SW480 (cell line): ENCODE results near the gene ALPG.
"Not testable (repeated sequence)": the region's sequence is repeated elsewhere in the genome, so short reads cannot be mapped to it uniquely, and the experiment has no call there.

Experiments
- DNase-seq: peaks from one replicate; pipeline ENCODE4 v3.0.0-alpha.2; 2016; ENCODE audit warnings: low spot score

ALPG gene

DNA sequence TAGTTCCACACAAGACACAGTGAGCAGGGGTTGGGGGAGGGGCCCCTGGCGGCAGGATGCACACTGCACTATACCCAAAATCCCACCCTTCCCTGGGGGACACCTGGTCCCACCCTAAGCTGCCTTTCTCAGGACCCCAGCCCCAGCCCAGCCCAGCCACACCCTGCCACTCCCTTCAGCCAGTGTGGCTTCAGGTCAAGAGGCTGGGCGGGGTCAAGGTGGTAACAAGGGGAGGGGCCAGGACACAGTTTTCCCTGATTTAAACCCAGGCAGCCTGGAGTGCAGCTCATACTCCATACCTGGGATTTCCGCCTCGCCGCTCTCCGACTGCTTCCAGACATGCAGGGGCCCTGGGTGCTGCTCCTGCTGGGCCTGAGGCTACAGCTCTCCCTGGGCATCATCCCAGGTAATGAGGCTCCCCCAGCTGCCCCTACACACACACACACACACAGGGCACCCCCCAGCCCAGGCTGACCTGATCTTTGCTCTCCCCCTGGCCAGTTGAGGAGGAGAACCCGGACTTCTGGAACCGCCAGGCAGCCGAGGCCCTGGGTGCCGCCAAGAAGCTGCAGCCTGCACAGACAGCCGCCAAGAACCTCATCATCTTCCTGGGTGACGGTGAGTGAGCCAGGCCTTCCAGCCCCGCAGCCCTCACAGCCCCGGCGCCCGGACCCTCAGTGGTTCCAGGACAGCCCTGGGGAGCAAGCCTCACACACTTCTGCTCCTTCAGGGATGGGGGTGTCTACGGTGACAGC, at the start of gene ALPG:
Gene ALPG (plus strand): TSS at position 289 of the 755 bp plus-strand sequence. CDS start 51 bp downstream, at position 340.
- no peak for DNase-seq

DNA sequence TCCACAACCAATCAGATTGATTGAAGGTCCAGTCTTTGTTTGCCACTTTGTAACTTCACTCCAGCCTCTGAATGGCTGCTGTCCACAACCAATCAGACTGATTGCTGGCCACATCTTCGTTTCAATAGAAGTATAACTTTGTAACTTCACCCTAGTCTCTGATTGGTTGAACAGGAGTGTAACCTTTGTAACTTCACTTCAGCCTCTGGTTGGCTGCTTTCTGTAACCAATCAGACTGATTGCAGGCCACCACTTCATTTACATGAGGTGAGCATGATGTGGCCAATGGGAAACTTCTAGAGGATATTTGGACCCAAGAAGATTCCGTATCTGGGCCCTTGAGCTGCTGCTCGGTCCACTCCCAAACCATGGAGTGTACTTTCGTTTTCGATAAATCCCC, 45.0 kb upstream of the ALPG start:
- DNase-seq: no peak

DNA sequence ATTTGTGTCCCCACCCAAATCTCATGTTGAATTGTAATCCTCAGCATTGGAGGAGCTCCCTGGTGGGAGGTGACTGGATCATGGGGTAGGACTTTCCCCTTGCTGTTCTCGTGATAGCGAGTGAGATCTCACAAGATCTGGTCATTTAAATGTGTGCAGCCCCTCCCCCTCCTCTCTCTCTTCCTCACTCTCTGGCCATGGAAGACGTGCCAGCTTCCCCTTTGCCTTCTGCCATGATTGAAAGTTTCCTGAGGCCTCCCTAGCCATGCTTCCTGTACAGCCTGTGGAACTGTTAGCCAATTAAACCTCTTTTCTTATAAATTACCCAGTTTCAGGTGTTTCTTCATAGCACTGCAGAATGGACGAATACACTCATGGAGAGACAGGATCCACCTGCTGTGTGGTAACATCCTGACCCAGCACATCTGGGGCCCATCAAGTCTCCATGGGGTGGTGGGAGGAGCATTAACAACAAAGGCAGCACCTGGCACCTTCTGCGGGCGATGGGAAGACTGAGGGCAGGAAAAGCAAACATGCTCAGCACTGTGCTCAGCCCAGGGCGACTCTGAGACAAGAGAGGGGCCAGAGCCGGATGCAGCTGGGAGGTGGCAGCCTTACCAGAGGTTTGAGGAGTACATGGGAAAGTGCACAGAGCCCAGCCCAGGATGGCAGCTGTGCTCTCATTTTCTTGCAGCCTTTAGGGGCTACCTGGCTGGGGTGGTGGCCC, 44.3 kb upstream of the ALPG start:
- no peak for DNase-seq

DNA sequence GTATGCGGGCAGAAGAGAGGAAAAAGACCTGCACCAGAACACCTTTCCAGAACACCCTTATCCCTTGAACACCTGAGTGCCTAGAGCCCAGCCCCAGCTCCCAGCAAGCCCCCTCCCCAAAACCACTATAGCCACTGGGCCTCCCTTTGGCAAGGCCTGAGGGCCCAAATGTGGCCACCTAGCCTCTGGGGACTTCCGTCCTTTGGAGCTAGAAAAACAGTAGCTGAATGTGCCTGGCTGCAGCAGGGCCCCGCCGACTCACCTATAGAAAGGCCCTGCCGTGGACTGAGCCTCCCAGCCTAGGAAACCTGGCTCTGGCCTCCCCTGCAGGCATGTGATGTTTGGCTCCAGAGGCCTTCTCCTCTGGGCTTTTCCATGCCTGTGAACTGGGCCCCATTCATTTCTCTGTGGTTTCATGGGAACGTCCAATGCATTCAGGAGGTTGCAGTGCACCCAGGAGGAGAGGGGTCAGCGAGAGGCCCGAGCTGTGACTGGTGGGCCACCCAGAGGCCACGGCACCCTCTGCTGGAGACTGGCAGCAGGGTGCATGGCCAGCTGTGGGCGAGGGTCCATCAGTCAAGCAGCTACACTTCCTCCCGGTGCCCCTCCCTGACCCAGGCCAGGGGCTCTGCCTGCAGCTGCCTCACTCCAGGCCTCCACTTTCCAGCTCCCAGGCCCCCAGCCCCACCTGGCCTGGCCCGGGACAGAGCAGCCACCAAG, 43.4 kb upstream of the ALPG start:
- DNase-seq: not testable (repeated sequence)

DNA sequence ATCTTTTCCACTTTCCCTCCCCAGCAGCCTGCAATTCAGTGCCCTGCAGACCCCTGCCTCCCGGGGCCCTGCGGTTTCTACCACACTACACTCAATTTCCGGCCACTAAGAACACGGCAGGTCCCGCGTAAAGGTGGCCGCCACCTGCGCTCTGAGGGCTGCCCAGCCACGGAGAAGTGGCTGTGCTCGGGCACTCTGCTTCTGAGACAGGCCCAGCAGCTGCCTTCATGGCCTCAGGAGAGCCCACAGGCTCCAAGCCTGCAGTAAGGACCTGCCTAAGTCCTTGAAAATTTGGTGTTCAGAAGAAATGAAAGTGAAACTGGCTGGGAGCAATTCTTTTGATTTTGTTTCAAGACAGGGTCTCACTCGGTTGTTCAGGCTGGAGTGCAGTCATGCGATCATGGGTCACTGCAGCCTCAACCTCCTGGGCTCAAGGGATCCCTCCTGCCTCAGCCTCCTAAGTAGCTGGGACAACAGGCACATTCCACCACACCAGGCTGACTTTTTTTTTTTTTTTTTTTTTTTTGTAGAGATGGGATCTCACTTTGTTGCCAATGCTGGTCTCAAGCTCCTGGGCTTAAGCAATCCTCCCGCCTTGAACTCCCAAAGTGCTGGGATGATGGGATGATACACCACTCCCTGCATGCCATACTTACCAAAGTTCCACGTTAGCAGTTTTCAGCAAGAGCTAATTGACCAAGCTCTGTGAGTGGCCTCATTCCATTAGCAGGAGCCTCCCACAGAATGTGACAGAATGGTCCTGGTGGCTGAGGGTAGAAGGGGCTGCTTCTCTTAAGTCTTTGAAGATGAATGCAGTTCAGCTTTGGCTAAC, 42.6 kb upstream of the ALPG start:
- DNase-seq: no peak

DNA sequence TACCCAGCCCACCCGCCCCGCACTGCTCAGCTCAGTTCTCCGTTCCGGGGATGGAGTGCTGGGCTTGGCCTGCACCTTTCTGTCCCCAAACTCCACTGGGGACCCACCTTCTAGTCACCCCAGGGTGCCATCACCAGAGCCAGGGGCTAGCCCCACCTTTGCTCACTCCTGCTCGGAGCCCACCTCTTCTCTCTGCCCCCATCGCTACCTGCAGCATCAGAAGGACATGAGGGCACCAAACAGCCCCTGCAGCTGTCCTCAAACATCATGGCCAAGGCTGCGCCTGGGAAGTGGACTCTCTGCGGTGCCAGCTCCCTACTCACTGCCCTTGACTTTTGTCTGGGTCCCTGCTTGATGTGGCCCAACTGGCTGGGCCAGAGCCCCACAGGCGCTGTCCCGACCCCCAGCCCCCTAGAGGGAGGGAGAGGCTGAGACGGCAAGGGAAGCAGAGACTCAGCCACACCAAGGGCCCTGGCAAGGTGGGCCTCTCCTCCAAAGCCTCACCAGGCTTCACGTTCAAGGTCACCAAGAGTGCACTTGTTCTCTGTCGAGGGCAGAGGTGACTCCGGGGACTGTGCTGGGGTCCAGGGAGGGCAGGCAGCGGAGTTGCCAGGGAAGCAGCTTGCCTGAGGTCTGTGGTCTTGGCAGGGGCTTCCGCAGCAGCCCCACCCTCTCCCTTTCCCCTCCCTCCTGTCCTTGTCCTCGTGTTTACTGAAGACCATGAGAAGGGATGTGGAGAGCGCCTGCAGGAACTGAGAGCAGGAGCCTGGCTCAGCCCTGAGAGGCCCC, 41.6 kb upstream of the ALPG start:
- DNase-seq: not testable (repeated sequence)

DNA sequence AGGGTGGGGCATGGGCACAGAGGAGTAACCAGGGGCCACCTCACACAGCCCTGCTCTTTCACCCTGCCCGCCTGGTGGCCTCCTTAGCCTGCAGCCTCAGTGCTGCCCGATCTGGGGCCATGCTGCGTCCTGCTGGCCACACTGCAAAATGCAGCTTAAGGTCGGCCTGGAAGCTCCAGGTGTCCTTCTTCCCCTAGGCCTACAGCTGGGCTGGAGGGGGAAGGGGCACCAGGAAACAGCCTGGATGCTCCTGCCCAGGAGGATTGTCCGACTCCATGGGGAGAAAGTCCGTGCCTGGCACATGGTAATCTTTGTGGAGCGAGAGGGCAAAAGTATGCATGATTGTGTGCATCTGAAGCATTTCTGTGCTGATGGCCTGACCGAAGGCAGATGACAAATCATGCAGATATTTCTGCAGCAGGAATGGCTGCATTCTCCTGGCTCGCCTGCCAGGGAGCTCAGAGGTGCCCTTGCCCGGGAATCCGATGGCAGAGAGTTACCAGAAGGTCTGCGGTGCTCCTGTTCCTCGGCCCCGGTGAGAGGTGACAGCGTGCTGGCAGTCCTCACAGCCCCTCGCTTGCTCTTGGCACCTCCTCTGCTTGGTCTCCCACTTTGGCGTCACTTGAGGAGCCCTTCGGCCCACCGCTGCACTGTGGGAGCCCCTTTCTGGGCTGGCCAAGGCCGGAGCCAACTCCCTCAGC, 40.9 kb upstream of the ALPG start:
- peak; percentile 37 for DNase-seq

DNA sequence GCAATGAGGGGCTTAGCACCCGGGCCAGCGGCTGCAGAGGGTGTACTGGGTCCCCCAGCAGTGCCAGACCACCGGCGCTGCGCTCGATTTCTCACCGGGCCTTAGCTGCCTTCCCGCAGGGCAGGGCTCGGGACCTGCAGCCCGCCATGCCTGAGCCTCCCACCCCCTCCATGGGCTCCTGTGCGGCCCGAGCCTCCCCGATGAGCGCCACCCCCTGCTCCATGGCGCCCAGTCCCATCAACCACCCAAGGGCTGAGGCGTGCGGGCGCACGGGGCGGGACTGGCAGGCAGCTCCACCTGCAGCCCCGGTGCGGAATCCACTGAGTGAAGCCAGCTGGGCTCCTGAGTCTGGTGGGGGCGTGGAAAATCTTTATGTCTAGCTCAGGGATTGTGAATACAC, 40.2 kb upstream of the ALPG start:
- not testable (repeated sequence) for DNase-seq

DNA sequence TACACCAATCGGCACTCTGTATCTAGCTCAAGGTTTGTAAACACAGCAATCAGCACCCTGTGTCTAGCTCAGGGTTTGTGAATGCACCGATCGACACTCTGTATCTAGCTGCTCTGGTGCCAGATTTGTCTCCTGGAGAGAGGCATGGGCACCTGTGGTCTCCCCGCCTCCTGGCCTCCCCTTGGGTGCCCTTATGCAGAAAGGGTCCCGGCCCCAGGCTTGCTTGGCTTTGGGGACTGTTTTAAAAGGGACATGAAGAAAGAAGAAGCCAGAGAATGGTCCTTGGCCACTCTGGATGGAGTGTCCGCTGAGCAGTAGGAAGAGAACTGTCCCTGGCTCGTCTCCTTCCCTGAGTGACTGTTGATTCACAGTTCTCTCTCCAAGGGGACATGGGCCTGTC, 39.6 kb upstream of the ALPG start:
- DNase-seq: no peak

DNA sequence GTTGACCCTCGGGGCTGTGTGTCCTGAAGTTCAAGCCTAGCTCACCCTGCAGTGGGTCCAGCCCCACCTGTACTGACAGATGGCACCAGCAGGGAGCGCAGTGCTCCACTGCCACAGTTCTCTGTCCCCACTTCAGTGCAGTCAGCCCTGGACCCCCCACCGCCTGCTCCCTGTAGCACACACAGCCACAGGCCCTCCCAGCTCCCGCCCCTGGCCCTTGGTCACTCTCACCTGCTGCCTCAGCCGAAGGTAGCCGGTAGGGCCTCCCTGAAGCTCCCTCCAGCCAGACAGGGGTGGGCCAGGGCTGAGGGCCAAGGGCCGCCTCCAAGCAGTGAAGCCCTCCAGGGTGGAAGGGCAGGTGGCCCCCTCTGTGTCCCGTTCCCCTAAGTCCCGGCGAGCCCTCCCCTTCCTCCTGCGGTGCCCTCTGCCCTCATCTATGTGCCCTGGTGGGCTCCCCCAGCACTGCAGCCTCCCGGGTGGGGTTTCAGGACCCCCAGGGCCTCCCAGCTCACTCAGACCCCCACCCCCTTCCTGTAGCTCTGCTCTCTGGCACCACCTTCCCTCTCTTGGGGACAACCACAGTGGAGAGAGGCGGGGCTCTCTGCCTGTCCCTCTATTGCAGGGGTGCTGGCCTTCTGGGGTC, 38.9 kb upstream of the ALPG start:
- DNase-seq: no peak

DNA sequence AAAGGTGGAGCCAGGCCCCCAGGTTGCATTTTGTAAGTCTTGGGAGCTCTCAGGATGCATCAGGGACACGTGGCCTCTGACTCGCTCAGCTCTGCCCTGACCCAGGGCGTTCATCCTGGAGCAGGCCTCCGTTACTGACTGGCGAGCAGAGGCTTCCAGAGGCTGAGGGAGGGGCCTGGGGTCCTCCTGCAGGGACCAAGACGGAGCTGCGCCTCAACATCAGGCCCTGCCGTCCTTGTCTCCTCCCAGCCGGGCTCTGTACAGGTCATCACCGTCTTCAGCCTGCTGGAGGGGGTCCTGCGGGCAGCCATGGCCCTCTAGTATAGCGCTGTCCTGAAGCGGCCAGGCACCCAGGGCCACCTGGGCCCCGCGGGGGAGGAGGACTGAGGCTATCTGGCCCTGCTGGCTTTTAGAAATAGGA, 38.3 kb upstream of the ALPG start:
- no peak for DNase-seq

DNA sequence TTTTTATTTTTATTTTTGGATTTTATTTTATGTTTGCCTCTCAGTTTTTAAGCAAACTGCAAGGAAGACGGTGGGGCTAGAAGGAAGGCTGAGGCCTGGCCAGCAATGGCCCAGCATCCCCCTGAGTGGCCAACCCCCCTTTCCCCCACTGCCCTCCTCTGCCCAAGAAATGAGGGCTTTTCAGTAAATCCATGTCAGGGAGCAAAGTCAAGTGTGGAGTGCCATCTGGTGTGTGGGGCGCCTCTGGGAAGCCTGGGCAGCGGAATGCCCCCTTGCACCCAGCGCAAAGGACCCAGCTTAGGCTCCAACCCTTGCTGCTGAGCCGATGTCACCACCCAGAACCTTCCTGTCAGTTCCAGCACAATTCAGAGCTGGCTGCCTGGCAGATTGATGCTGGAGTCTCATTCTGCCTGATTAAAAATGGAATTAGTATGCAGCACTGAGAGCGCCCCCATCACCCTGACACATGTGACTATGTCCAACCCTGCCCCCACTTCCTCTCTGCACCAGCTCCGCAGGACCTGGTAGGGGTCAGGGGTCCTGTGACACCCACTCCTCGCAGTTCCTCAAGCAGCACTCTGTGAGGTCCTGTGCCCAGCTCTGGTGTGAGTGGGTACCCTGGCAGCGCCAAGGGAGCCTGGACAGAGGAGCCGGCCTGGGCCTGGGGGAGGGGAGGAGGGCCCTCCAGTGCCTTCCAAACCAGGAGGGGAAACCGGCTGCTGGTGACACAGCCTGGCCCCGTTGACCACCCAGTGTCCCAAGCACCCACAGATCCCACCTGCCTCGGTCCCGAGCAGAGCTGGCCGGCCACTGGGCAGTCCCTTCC, 37.3 kb upstream of the ALPG start:
- no peak for DNase-seq

DNA sequence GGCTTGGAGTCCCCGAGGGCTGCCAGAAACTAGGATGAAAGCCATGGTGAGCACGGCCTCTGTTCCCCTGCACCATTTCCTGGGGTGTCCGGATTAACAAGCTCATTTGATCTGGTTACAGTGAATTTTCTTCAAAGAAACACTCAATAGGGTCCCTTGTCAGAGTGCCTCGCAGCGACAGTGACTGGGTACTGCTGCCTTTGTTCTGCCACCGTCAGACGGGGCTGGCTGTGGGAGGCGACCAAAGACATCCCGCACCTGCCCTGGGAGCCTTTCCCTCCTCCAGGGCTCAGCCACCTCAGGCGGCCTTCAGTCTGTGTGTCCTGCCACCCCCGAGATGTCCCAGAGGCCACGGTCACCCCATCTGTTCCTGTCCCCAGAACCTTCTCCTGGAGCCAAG, 36.6 kb upstream of the ALPG start:
- not testable (repeated sequence) for DNase-seq

DNA sequence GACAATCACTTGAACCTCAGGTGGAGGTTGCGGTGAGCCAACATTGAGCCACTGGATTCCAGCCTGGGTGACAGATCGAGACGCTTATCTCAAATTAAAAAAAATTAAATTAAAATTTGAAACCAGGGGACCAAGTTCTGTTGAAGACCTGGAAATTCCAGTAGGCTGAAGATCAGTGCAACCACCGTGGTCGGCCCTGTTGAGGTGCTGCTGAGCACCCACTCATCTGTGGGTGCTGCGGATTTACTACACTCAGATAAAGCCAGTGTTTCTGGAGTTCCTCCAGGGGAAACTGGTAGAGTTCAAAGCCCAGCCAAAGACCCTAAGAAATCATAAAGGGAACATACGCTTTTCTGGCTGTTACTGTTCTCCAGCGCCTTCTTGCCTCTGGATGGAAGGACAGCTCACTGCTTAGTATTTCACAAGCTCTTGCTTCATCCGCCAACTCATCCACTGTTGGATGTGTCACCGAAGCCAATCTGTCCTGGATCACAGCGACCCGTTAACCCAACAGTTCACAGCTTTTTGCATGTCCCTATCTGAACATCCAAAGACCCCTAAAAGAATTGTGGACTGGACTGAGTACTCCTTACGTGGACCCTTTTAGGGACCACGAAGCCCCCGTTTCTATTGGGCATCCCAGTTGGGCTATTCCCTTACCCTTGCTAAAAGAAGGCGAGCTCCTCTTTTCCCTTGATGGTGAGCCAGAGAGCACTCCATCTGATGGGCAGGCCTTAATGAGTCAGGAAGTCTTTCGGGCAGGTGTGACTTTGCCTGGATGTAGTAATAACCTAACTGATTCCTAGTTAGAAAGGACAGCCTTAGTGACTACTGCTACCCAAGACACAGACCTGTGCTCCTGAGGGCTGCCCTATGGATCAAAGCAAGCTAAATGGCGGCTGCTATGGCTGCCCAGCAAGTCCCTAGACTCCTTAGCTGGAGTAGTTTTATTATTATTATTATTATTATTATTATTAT, 34.1 kb upstream of the ALPG start:
- DNase-seq: no peak

DNA sequence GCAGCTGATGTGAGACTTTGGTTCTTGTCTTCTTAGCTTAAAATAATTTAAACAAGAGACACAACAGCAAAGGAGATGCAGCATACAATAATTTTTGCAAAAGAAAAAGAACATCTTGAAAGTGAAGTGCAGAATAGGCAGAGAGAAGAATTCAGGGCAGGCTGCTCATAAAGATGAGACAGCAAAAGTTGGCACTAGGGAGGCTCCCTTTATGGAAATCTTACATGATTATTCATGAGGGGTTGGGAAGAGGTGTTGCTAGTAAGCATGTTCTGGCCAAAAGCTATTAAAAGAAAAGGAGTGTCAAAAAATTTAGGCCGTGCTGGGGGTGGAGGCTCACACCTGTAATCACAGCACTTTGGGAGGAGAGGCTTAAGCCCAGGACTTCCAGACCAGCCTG, 32.3 kb upstream of the ALPG start:
- no peak for DNase-seq

DNA sequence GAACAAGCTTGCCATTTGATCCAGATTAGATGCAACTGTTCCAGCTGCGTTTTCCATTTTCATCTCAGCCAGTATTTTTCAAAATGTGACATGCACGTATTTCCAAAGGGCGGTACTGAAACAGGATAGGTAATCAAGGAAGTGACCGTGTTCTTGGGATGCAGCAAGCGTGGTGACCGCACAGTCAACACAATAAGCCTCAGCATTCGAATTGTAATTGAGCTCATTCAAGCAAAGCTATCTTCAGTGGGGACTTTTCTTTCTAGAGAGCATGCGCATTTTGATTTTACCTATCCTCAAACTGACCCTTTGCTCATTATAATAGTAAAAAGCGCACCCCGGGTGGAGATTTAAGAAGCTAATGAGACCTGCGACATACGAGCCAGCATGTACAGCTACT, 31.5 kb upstream of the ALPG start:
- no peak for DNase-seq

DNA sequence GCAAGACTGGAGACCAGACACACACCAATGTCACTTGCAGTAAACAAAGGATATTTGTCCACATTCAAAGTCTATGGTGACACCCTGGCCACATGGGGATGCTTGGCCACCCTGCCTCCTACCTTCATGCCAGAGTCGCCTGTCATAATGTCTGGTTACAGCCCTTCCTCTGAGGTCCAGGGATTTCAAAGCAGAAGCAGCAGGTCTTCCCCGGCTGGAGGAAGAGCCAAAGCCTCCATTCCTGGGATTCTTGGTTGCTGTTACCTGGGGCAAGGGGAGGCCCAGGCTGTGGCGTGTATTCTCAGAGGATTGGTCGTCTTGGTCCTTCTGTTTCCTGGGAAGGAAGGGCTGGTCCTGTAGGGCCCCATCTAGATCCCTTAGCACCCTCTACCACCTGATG, 30.4 kb upstream of the ALPG start:
- DNase-seq: no peak

DNA sequence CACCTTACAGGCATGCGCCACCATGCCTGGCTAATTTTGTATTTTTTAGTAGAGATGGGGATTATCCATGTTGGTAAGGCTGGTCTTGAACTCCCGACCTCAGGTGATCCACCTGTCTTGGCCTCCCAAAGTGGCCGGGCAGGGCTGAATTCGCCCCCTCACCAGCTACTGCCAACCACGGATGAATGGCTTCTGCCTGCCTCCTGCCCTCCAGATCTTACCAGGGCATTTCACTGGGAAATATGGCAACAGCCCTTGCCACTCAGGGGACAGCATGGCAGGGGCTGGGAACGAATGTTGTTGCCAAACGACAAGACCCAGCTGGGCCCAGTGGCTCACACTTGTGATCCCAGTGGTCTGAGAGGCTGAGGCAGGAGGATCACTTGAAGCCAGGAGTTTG, 29.9 kb upstream of the ALPG start:
- DNase-seq: no peak
